ENCODE results near the gene BCKDK.
A peak's percentile ranks its signal among the peaks of the same experiment; 100 is the strongest.

Gene BCKDK

DNA sequence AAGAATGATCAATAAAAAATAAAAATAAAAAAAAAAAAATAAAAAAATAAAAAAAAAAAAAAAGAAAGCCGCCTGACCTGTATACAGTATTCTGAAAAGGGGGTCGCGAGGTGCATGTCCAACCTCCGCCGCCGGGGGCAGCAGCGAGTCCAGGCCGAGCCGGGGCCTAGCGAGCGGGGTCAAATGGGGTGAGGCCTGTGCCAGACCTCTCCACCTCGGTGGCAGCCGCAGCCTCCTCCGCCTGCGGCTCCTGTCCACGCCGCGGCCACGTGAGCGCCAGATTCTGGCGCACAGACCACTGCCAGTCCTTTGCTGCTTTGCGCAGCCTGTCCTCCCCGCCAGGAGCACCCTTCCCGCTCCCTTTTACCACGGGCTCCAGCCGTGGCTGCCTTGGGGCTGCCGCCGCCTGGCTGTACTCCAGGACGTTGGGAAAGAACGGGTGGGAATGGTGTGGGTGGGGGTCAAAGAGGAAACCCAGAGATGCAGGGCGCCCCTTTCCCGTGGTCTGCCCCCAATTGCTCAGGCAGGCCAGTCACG lies 2.4 kb upstream of the BCKDK start:
- H3K4me3 ChIP-seq (ENCODE audit: low read depth in 1 of 2, low read length in 2 of 2), result peak overlapping the region in 1 of 2 donors; percentile 21
- H3K27me3 ChIP-seq (ENCODE audit: low read depth, low read length), result no peaks in the 10 kb centered on the region
- H3K9me3 ChIP-seq (ENCODE audit: control insufficient read depth in 1 of 2, low read length in 2 of 2), result no peaks in the 10 kb centered on the region
- H3K36me3 ChIP-seq (ENCODE audit: control insufficient read depth in 1 of 2, insufficient read depth in 2 of 2, low read length in 2 of 2), result peaks cover 9 to 15% of the 10 kb centered on the region in 2 donors
- peaks cover 4 to 14% of the 10 kb centered on the region in 2 donors for H3K4me1 ChIP-seq (ENCODE audit: control insufficient read depth in 1 of 2, insufficient read depth in 2 of 2, low read length in 2 of 2)
- H3K27ac ChIP-seq (ENCODE audit: low read length), result no peak overlapping the region

DNA sequence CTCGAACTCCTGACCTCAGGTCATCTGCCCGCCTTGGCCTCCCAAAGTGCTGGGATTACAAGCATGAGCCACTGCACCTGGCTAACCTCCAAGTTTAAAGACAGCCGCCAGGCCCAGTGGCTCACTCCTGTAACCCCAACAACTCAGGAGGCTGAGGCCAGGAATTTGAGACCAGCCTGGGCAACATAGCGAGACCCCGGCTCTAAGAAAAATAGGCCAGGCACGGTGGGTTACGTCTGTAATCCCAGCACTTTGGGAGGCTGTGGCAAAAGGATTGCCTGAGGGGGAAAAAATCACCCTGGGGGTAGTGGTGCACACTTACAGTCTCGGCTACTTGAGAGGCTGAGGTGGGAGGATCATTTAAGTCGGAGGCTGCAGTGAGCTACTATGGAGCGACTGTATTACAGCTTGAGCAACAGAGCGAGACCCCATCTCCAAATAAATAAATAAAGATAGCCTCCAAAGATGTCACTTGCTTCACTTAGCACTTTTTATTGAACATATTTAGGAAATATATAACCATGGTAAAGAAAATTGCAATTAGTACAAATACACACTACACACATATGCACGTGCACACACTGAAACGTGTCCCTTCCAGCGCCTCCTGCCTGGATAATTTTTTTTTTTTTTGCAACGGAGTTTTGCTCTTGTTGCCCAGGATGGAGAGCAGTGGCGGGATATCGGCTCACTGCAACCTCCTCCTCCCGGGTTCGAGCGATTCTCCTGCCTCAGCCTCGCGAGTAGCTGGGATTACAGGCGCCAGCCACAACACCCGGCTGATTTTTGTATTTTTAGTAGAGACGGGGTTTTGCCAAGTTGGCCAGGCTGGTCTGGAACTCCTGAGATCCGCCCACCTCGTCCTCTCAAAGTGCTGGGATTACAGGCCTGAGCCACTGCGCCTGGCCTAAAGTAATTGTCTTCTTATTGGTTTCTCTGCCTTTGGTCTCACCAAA lies 1.4 kb upstream of the BCKDK start:
- Histone ChIP-seq H3K27me3 (ENCODE audit: low read depth, low read length) (no peaks in the 10 kb centered on the region), H3K9me3 (ENCODE audit: control insufficient read depth in 1 of 2, low read length in 2 of 2) (no peaks in the 10 kb centered on the region), H3K4me1 (ENCODE audit: control insufficient read depth in 1 of 2, insufficient read depth in 2 of 2, low read length in 2 of 2) (peaks cover 4 to 14% of the 10 kb centered on the region in 2 donors), H3K36me3 (ENCODE audit: control insufficient read depth in 1 of 2, insufficient read depth in 2 of 2, low read length in 2 of 2) (peaks cover 16 to 25% of the 10 kb centered on the region in 2 donors), H3K4me3 (ENCODE audit: low read depth in 1 of 2, low read length in 2 of 2) (no peak overlapping the region), H3K27ac (ENCODE audit: low read length) (no peak overlapping the region)

DNA sequence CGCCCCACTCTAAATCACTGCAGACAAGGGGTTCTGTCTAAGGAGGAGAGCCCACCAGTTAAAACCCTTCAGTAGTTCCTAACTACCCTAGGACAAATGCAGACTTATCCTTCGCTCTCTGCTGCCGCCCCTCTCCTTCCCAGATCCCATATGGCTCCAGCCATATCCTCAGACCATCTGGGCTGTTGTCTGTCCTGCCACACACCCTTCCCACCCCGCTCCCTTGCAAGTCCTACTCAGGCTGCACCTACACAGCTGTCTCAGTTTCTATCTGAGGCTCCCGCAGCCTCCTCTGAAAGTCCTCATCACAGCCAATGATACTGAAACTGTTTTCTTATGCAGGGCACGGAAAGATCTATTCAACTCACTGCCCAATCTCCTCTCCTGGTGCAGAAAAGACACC lies 720 bp upstream of the BCKDK start:
- Histone ChIP-seq H3K9me3 (ENCODE audit: control insufficient read depth in 1 of 2, low read length in 2 of 2) (no peaks in the 10 kb centered on the region), H3K4me3 (ENCODE audit: low read depth in 1 of 2, low read length in 2 of 2) (peak overlapping the region in 1 of 2 donors; percentile 61), H3K36me3 (ENCODE audit: control insufficient read depth in 1 of 2, insufficient read depth in 2 of 2, low read length in 2 of 2) (peaks cover 20 to 32% of the 10 kb centered on the region in 2 donors), H3K4me1 (ENCODE audit: control insufficient read depth in 1 of 2, insufficient read depth in 2 of 2, low read length in 2 of 2) (peaks cover 4 to 14% of the 10 kb centered on the region in 2 donors), H3K27me3 (ENCODE audit: low read depth, low read length) (no peaks in the 10 kb centered on the region), H3K27ac (ENCODE audit: low read length) (peak overlapping the region; percentile 45)

DNA sequence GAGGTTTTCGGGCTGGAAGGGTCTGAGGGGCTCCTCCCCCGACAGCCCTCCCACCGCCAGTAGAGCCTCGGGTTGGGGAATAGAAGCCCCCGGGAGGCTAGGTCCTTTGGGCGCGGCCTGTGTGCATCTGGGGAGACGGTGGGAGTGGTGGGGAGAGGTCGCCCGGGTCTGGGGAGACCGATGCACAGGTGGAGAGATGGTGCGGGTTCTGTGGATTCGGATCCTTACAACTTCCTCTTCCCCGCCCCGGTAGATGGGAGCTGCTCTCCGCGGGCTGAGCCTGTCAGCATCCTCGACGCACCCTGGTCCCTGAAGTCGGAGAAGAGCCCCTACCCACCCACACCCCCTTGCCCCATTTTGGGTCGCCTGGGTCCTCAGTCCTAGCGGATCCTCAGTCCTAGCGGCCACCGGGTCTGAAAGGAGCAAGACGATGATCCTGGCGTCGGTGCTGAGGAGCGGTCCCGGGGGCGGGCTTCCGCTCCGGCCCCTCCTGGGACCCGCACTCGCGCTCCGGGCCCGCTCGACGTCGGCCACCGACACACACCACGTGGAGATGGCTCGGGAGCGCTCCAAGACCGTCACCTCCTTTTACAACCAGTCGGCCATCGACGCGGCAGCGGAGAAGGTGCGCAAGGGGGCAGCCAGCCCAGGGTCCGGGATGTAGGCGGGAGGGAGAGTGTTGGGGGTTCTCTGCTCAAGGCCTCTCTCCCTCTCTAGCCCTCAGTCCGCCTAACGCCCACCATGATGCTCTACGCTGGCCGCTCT lies 790 bp downstream of the BCKDK start:
- peaks cover 21 to 41% of the 10 kb centered on the region in 2 donors for H3K36me3 ChIP-seq (ENCODE audit: control insufficient read depth in 1 of 2, insufficient read depth in 2 of 2, low read length in 2 of 2)
- H3K4me1 ChIP-seq (ENCODE audit: control insufficient read depth in 1 of 2, insufficient read depth in 2 of 2, low read length in 2 of 2), result peaks cover 4 to 14% of the 10 kb centered on the region in 2 donors
- H3K4me3 ChIP-seq (ENCODE audit: low read depth in 1 of 2, low read length in 2 of 2), result peak overlapping the region; percentile 61 to 93
- H3K27ac ChIP-seq (ENCODE audit: low read length), result peak overlapping the region; percentile 45
- no peaks in the 10 kb centered on the region for H3K9me3 ChIP-seq (ENCODE audit: control insufficient read depth in 1 of 2, low read length in 2 of 2)
- no peaks in the 10 kb centered on the region for H3K27me3 ChIP-seq (ENCODE audit: low read depth, low read length)

- peak overlapping the region in 1 of 2 donors; percentile 93 for H3K4me3 ChIP-seq (ENCODE audit: low read depth in 1 of 2, low read length in 2 of 2)
- peaks cover 4 to 14% of the 10 kb centered on the region in 2 donors for H3K4me1 ChIP-seq (ENCODE audit: control insufficient read depth in 1 of 2, insufficient read depth in 2 of 2, low read length in 2 of 2)
- H3K27ac ChIP-seq (ENCODE audit: low read length), result no peak overlapping the region
Observed at GRCh38 chr16:31109622-31110021, 1.4 kb downstream of the BCKDK start.

DNA sequence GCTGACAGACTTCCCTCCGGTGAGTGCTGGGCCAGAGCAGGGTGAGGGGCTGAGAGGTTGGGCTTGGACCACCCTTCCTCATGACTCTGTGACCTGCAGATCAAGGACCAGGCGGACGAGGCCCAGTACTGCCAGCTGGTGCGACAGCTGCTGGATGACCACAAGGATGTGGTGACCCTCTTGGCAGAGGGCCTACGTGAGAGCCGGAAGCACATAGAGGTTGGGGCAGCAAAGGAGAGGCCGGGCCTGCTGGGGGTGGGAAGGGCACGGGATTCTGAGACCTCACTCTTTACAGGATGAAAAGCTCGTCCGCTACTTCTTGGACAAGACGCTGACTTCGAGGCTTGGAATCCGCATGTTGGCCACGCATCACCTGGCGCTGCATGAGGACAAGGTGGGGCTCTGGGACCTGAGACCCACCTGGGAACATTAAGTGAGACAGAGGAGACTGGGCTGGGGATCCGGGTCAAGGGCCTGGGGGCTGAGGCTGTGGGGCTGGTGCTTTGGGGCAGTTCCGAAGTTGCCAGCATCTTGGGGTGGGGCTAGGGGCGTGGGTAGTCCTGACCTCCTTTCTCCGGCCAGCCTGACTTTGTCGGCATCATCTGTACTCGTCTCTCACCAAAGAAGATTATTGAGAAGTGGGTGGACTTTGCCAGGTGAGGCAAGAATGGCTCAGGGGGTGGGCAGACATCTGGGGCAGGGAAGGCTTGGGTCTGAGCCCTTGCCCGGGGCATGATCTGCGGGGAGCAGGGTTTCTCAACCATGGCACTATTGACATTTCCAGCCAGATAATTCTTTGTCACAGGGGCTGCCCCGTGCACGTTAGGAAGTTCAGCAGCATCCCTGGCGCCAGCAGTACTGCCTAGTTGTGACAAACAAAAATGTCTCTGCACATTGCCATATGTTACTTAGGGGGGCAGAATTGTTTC lies 2.2 kb downstream of the BCKDK start:
- Histone ChIP-seq H3K27me3 (ENCODE audit: low read depth, low read length) (no peaks in the 10 kb centered on the region), H3K4me1 (ENCODE audit: control insufficient read depth in 1 of 2, insufficient read depth in 2 of 2, low read length in 2 of 2) (peaks cover 4 to 14% of the 10 kb centered on the region in 2 donors), H3K27ac (ENCODE audit: low read length) (no peak overlapping the region), H3K36me3 (ENCODE audit: control insufficient read depth in 1 of 2, insufficient read depth in 2 of 2, low read length in 2 of 2) (peaks cover 21 to 41% of the 10 kb centered on the region in 2 donors), H3K9me3 (ENCODE audit: control insufficient read depth in 1 of 2, low read length in 2 of 2) (no peaks in the 10 kb centered on the region), H3K4me3 (ENCODE audit: low read depth in 1 of 2, low read length in 2 of 2) (no peak overlapping the region)

More at GRCh38 chr16:31109622-31110021, 1.4 kb downstream of the BCKDK start:
- H3K27me3 ChIP-seq (ENCODE audit: low read depth, low read length), result no peaks in the 10 kb centered on the region
- no peaks in the 10 kb centered on the region for H3K9me3 ChIP-seq (ENCODE audit: control insufficient read depth in 1 of 2, low read length in 2 of 2)
- peaks cover 21 to 41% of the 10 kb centered on the region in 2 donors for H3K36me3 ChIP-seq (ENCODE audit: control insufficient read depth in 1 of 2, insufficient read depth in 2 of 2, low read length in 2 of 2)

DNA sequence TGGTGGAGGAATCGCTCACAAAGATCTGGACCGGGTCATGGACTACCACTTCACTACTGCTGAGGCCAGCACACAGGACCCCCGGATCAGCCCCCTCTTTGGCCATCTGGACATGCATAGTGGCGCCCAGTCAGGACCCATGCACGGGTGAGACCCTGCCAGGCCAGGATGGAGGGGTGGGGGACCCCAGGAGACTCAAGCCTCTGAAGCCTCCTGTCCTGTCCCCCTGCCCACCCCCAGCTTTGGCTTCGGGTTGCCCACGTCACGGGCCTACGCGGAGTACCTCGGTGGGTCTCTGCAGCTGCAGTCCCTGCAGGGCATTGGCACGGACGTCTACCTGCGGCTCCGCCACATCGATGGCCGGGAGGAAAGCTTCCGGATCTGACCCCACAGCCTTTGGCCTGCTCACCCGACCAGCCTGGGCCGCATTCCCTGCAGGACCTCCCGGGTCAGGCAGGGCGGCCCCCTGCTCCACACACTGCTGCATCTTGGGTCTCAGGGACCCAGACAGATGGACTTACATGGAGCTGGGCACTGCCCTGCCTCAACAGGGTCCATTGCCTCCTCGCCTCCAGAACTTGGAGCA lies 3.8 kb downstream of the BCKDK start:
- H3K36me3 ChIP-seq (ENCODE audit: control insufficient read depth in 1 of 2, insufficient read depth in 2 of 2, low read length in 2 of 2), result peaks cover 21 to 41% of the 10 kb centered on the region in 2 donors
- no peaks in the 10 kb centered on the region for H3K27me3 ChIP-seq (ENCODE audit: low read depth, low read length)
- no peaks in the 10 kb centered on the region for H3K9me3 ChIP-seq (ENCODE audit: control insufficient read depth in 1 of 2, low read length in 2 of 2)
- H3K4me1 ChIP-seq (ENCODE audit: control insufficient read depth in 1 of 2, insufficient read depth in 2 of 2, low read length in 2 of 2), result peaks cover 4 to 9% of the 10 kb centered on the region in 2 donors
- H3K4me3 ChIP-seq (ENCODE audit: low read depth in 1 of 2, low read length in 2 of 2), result no peak overlapping the region
- H3K27ac ChIP-seq (ENCODE audit: low read length), result no peak overlapping the region

- Histone ChIP-seq H3K36me3 (ENCODE audit: control insufficient read depth in 1 of 2, insufficient read depth in 2 of 2, low read length in 2 of 2) (peaks cover 21 to 41% of the 10 kb centered on the region in 2 donors), H3K4me1 (ENCODE audit: control insufficient read depth in 1 of 2, insufficient read depth in 2 of 2, low read length in 2 of 2) (peaks cover 4 to 9% of the 10 kb centered on the region in 2 donors), H3K4me3 (ENCODE audit: low read depth in 1 of 2, low read length in 2 of 2) (no peak overlapping the region), H3K9me3 (ENCODE audit: control insufficient read depth in 1 of 2, low read length in 2 of 2) (no peaks in the 10 kb centered on the region), H3K27me3 (ENCODE audit: low read depth, low read length) (no peaks in the 10 kb centered on the region), H3K27ac (ENCODE audit: low read length) (no peak overlapping the region)
Observed at GRCh38 chr16:31112711-31113110, 4.5 kb downstream of the BCKDK start.

GRCh38 chr16:31113121-31114120 lies 5.2 kb downstream of the BCKDK start:
- no peak overlapping the region for H3K4me3 ChIP-seq (ENCODE audit: low read depth in 1 of 2, low read length in 2 of 2)

More at GRCh38 chr16:31113121-31114120, 5.2 kb downstream of the BCKDK start:
- peaks cover 3 to 13% of the 10 kb centered on the region in 2 donors for H3K4me1 ChIP-seq (ENCODE audit: control insufficient read depth in 1 of 2, insufficient read depth in 2 of 2, low read length in 2 of 2)
- H3K36me3 ChIP-seq (ENCODE audit: control insufficient read depth in 1 of 2, insufficient read depth in 2 of 2, low read length in 2 of 2), result peaks cover 21 to 44% of the 10 kb centered on the region in 2 donors
- peak overlapping the region; percentile 56 for H3K27ac ChIP-seq (ENCODE audit: low read length)
- no peaks in the 10 kb centered on the region for H3K9me3 ChIP-seq (ENCODE audit: control insufficient read depth in 1 of 2, low read length in 2 of 2)
- no peaks in the 10 kb centered on the region for H3K27me3 ChIP-seq (ENCODE audit: low read depth, low read length)

Measured in muscle layer of duodenum (tissue), 2 donors.